ENCODE results near the gene TEC. TPM values are rescaled to one million over a fixed set of nuclear protein-coding genes. Genes with fewer than 3 reads are reported as not detected.

TEC gene
- total RNA-seq, 2 experiments from 2014 or later = 2.1 to 11.5 TPM

GRCh38 chr4:48269861-48270522 is 354 bp upstream of the TEC start:
- POLR2A ChIA-PET = interaction anchor here (1.4 to 1.6 kb wide), 2 partner anchors 9 to 65 kb away, joined by 3 to 4 read pairs; no protein-coding TSS in a partner anchor
- no peaks in the 10 kb centered on the region for H3K36me3 ChIP-seq (ENCODE audit: insufficient read depth, low read length)
- H3K9me3 ChIP-seq (ENCODE audit: low read length) = no peaks in the 10 kb centered on the region
- H3K9me2 ChIP-seq (ENCODE audit: insufficient read depth, low read length) = no peaks in the 10 kb centered on the region
- H3K27ac ChIP-seq (ENCODE audit: low read depth, low read length, poor library complexity, severe bottlenecking) = no peak overlapping the region
- TF ChIP-seq EZH2phosphoT487 (IDR thresholded peaks at IDR 0.05; ENCODE audit: borderline replicate concordance, low read depth, low read length) (no peak), CTCF (conservative IDR thresholded peaks at IDR 0.05; ENCODE audit: low read length) (peak; percentile 42)
- H3K79me2 ChIP-seq (ENCODE audit: insufficient read depth, low read depth, low read length) = no peaks in the 10 kb centered on the region
- TSS peak; percentile 69 for BruUV-seq (replicated peaks)
- peak; percentile 79 for DNase-seq (ENCODE audit: low spot score)
- intact Hi-C loops (cut with micrococcal nuclease; ENCODE audit: unreplicated experiment) = loop anchor here (1.0 to 10.0 kb wide), 6 partner anchors 58 to 355 kb away; partner anchors contain the start of genes CNGA1, NFXL1, NIPAL1 and SLAIN2
- CTCF ChIA-PET (ENCODE audit: unreplicated experiment) = no interaction called here
- peak overlapping the region; percentile 73; the same call in 1 of the 2 replicates for H2AFZ ChIP-seq (ENCODE audit: low read length)
- peak overlapping the region; percentile 80 for H3K4me3 ChIP-seq (ENCODE audit: low read depth, low read length, poor library complexity, severe bottlenecking)
- peaks cover 14% of the 10 kb centered on the region for H3K4me1 ChIP-seq (ENCODE audit: insufficient read depth, low read length, poor library complexity, severe bottlenecking)
- no peaks in the 10 kb centered on the region for H4K20me1 ChIP-seq (ENCODE audit: insufficient read depth, low read length)
- H3K4me2 ChIP-seq (ENCODE audit: low read length) = peak overlapping the region; percentile 83

GRCh38 chr4:48267574-48267973 is 2.1 kb downstream of the TEC start:
- Histone ChIP-seq H3K9me3 (ENCODE audit: low read length) (no peaks in the 10 kb centered on the region), H3K4me2 (ENCODE audit: low read length) (no peak overlapping the region), H3K4me1 (ENCODE audit: insufficient read depth, low read length, poor library complexity, severe bottlenecking) (peaks cover 14% of the 10 kb centered on the region), H3K36me3 (ENCODE audit: insufficient read depth, low read length) (no peaks in the 10 kb centered on the region), H3K79me2 (ENCODE audit: insufficient read depth, low read depth, low read length) (no peaks in the 10 kb centered on the region), H3K4me3 (ENCODE audit: low read depth, low read length, poor library complexity, severe bottlenecking) (no peak overlapping the region), H2AFZ (ENCODE audit: low read length) (no peak overlapping the region), H4K20me1 (ENCODE audit: insufficient read depth, low read length) (no peaks in the 10 kb centered on the region), H3K27ac (ENCODE audit: low read depth, low read length, poor library complexity, severe bottlenecking) (no peak overlapping the region), H3K9me2 (ENCODE audit: insufficient read depth, low read length) (no peaks in the 10 kb centered on the region)
- DNase-seq (ENCODE audit: low spot score) = no peak
- intact Hi-C loops (cut with micrococcal nuclease; ENCODE audit: unreplicated experiment) = loop anchor here (5.0 kb wide), 2 partner anchors 55 to 70 kb away; no protein-coding TSS in a partner anchor
- TF ChIP-seq CTCF (conservative IDR thresholded peaks at IDR 0.05; ENCODE audit: low read length) (no peak), EZH2phosphoT487 (IDR thresholded peaks at IDR 0.05; ENCODE audit: borderline replicate concordance, low read depth, low read length) (no peak)
- ChIA-PET POLR2A (interaction anchor here (1.1 to 1.3 kb wide), 4 partner anchors 58 to 143 kb away, joined by 3 to 5 read pairs (median 4); no protein-coding TSS in a partner anchor), CTCF (ENCODE audit: unreplicated experiment) (no interaction called here)
- no TSS peak for BruUV-seq (replicated peaks)

- TF ChIP-seq EZH2phosphoT487 (IDR thresholded peaks at IDR 0.05; ENCODE audit: borderline replicate concordance, low read depth, low read length) (no peak), CTCF (conservative IDR thresholded peaks at IDR 0.05; ENCODE audit: low read length) (no peak)
- H4K20me1 ChIP-seq (ENCODE audit: insufficient read depth, low read length) = no peaks in the 10 kb centered on the region
- ChIA-PET CTCF (ENCODE audit: unreplicated experiment) (interaction anchor here (0.6 kb wide), 1 partner anchor 763 kb away, joined by 3 read pairs; no protein-coding TSS in a partner anchor), POLR2A (interaction anchor here (0.7 to 1.3 kb wide), 3 partner anchors 92 to 142 kb away, joined by 3 to 5 read pairs (median 4); no protein-coding TSS in a partner anchor)
- no peak overlapping the region for H3K4me3 ChIP-seq (ENCODE audit: low read depth, low read length, poor library complexity, severe bottlenecking)
- H3K27ac ChIP-seq (ENCODE audit: low read depth, low read length, poor library complexity, severe bottlenecking) = no peak overlapping the region
- no peaks in the 10 kb centered on the region for H3K79me2 ChIP-seq (ENCODE audit: insufficient read depth, low read depth, low read length)
- no peak overlapping the region for H3K4me2 ChIP-seq (ENCODE audit: low read length)
- peaks cover 14% of the 10 kb centered on the region for H3K4me1 ChIP-seq (ENCODE audit: insufficient read depth, low read length, poor library complexity, severe bottlenecking)
- BruUV-seq (replicated peaks) = no TSS peak
- H3K9me2 ChIP-seq (ENCODE audit: insufficient read depth, low read length) = no peaks in the 10 kb centered on the region
- DNase-seq (ENCODE audit: low spot score) = no peak
- intact Hi-C loops (cut with micrococcal nuclease; ENCODE audit: unreplicated experiment) = loop anchor here (5.0 kb wide), 2 partner anchors 54 to 69 kb away; no protein-coding TSS in a partner anchor
- H3K9me3 ChIP-seq (ENCODE audit: low read length) = no peaks in the 10 kb centered on the region
- H2AFZ ChIP-seq (ENCODE audit: low read length) = no peak overlapping the region
- no peaks in the 10 kb centered on the region for H3K36me3 ChIP-seq (ENCODE audit: insufficient read depth, low read length)
Measured at GRCh38 chr4:48266781-48267180, 2.9 kb downstream of the TEC start.
